RWPE2 (cell line): ENCODE results near the gene LRRC45.

Experiments used
- ATAC-seq: fragments of 200-7000 bp; cut with Tn5 transposase; 3 replicates; pipeline ENCODE4 v1.9.1; 2021; ENCODE audit warnings: low read depth
- DNase-seq: peaks from one replicate; pipeline ENCODE4 v3.0.0-alpha.2; 2020; ENCODE audit warnings: low spot score
- H3K27ac ChIP-seq: fragments of 450-650 bp; 2 replicates; pipeline ENCODE4 v1.5.1; 2017; ENCODE audit warnings: mild to moderate bottlenecking; ENCODE audit not compliant: poor library complexity, severe bottlenecking
- H3K27me3 ChIP-seq: fragments of 250-450 bp; sonication (Bioruptor Pico); 2 replicates; pipeline ENCODE4 v1.5.1; 2021; ENCODE audit warnings: mild to moderate bottlenecking, moderate library complexity; ENCODE audit not compliant: insufficient read depth, poor library complexity, severe bottlenecking
- H3K36me3 ChIP-seq: fragments of 250-450 bp; sonication (Bioruptor Pico); 2 replicates; pipeline ENCODE4 v1.5.1; 2020; ENCODE audit warnings: low read depth, mild to moderate bottlenecking, moderate library complexity
- H3K4me1 ChIP-seq: fragments of 250-450 bp; sonication (Bioruptor Pico); 2 replicates; pipeline ENCODE4 v1.5.1; 2021; ENCODE audit warnings: mild to moderate bottlenecking, moderate library complexity; ENCODE audit not compliant: insufficient read depth, poor library complexity, severe bottlenecking
- H3K4me3 ChIP-seq: fragments of 250-450 bp; sonication (Bioruptor Pico); 2 replicates; pipeline ENCODE4 v1.5.1; 2021; ENCODE audit warnings: mild to moderate bottlenecking, moderate library complexity; ENCODE audit not compliant: severe bottlenecking
- H3K9me3 ChIP-seq: fragments of 250-450 bp; sonication (Bioruptor Pico); 2 replicates; pipeline ENCODE4 v1.5.1; 2021; ENCODE audit warnings: mild to moderate bottlenecking, moderate library complexity; ENCODE audit not compliant: severe bottlenecking
- TF ChIP-seq, protein P1 (sequence below): fragments of 450-650 bp; IDR thresholded peaks from one replicate; pipeline ENCODE4 v1.5.1; 2017; ENCODE audit warnings: mild to moderate bottlenecking, moderate library complexity; ENCODE audit not compliant: poor library complexity, severe bottlenecking

Gene LRRC45

GRCh38 chr17:82022310-82022980, 660 bp upstream of the LRRC45 start, which contains the start of gene CENPX:
CENPX (minus strand) TSS chr17:82022878; CDS start chr17:82022861, 17 bp downstream.
- Histone ChIP-seq H3K36me3 (0 out of 2 replicates have a peak, but pooled peaks cover 9% of the 10 kb centered on the region), H3K9me3 (no peaks in the 10 kb centered on the region), H3K4me3 (peak within 1 kb of the TSS; percentile 81), H3K27ac (peak within 1 kb of the TSS; percentile 48), H3K4me1 (no peaks in the 10 kb centered on the region), H3K27me3 (no peaks in the 10 kb centered on the region)
- TF ChIP-seq, protein P1, sequence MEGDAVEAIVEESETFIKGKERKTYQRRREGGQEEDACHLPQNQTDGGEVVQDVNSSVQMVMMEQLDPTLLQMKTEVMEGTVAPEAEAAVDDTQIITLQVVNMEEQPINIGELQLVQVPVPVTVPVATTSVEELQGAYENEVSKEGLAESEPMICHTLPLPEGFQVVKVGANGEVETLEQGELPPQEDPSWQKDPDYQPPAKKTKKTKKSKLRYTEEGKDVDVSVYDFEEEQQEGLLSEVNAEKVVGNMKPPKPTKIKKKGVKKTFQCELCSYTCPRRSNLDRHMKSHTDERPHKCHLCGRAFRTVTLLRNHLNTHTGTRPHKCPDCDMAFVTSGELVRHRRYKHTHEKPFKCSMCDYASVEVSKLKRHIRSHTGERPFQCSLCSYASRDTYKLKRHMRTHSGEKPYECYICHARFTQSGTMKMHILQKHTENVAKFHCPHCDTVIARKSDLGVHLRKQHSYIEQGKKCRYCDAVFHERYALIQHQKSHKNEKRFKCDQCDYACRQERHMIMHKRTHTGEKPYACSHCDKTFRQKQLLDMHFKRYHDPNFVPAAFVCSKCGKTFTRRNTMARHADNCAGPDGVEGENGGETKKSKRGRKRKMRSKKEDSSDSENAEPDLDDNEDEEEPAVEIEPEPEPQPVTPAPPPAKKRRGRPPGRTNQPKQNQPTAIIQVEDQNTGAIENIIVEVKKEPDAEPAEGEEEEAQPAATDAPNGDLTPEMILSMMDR = no peak
- ATAC-seq = peak; percentile 68; the same call in 2 of the 3 replicates
- DNase-seq = no peak

- H3K4me1 ChIP-seq = no peaks in the 10 kb centered on the region
- H3K27me3 ChIP-seq = no peaks in the 10 kb centered on the region
- DNase-seq (no peak), ATAC-seq (peak; percentile 6)
- H3K4me3 ChIP-seq = peak overlapping the region; percentile 56
- no peaks in the 10 kb centered on the region for H3K9me3 ChIP-seq
- peak overlapping the region; percentile 16 for H3K27ac ChIP-seq
- 0 out of 2 replicates have a peak, but pooled peaks cover 5% of the 10 kb centered on the region for H3K36me3 ChIP-seq
- TF ChIP-seq, protein P1 = no peak
Observed at GRCh38 chr17:82023447-82024241, 539 bp downstream of the LRRC45 start.

DNA sequence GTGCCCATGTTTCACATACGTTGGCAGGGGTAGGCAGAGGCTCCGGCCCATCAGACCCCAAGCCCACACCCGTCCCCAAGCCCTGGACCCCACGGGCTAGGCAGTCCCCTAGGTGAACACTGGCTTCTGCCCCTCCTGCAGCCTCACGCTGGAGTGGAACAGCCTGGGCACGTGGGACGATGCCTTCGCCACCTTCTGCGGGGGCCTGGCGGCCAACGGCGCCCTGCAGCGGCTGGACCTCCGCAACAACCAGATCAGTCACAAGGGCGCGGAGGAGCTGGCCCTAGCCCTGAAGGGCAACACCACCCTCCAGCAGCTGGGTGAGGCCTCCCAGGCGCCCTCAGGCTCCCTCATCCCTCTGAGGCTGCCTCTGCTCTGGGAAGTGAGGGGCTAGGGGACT, 1.8 kb downstream of the LRRC45 start:
- Histone ChIP-seq H3K4me3 (no peak overlapping the region), H3K36me3 (no peaks in the 10 kb centered on the region; the same call in 1 of the 2 replicates), H3K9me3 (no peaks in the 10 kb centered on the region), H3K27ac (no peak overlapping the region), H3K4me1 (no peaks in the 10 kb centered on the region), H3K27me3 (no peaks in the 10 kb centered on the region)
- DNase-seq (no peak), ATAC-seq (no peak)
- TF ChIP-seq, protein P1 = no peak

DNA sequence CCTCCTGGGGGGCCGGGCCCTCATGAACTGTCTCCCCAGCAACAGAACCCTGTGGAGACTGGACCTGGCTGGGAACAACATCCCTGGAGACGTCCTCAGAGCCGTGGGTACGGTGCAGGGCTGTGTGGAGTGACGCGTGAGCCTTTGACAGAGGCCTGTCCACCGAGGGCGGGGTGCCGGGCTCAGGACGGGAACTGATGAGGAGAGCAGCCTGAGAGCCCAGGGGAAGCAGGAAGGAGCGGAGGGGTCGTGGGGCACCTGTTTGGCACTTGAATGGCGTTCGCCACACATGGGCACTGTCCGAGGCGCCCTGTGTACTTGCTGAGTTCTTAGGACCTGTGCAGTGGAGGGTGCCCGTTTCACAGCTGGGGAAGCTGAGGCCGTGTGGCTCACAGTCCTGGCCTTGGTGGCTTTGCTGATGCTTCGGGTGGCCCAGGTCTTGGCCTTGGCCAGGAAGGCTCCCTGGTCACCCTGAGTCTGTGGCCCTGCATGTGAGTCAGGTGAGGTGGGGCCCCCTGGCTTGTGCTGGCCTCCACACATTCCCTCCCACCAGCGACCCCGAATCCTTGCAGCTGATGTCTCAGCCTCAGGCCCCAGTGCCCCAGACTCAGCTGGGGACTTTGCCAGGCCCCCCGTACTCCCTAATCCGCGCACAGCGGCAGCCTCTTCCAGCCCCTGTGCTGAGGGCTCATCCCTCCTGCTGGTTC, 2.4 kb downstream of the LRRC45 start:
- no peak overlapping the region for H3K27ac ChIP-seq
- ATAC-seq (no peak), DNase-seq (no peak)
- H3K4me1 ChIP-seq = no peaks in the 10 kb centered on the region
- H3K36me3 ChIP-seq = no peaks in the 10 kb centered on the region; the same call in 1 of the 2 replicates
- H3K4me3 ChIP-seq = no peak overlapping the region
- TF ChIP-seq, protein P1 = no peak
- H3K9me3 ChIP-seq = no peaks in the 10 kb centered on the region
- no peaks in the 10 kb centered on the region for H3K27me3 ChIP-seq
